GM20431 (cell line): ENCODE measurements around the gene SINHCAF.

Source experiments
- in situ Hi-C: fragments of 300-500 bp; cut with MseI, MboI; formaldehyde crosslinking; loops from one replicate; pipeline ENCODE4 v1.15.0; 2020; ENCODE audit warnings: low sequenced_read_pairs; ENCODE audit not compliant: unreplicated experiment

The SINHCAF gene

DNA sequence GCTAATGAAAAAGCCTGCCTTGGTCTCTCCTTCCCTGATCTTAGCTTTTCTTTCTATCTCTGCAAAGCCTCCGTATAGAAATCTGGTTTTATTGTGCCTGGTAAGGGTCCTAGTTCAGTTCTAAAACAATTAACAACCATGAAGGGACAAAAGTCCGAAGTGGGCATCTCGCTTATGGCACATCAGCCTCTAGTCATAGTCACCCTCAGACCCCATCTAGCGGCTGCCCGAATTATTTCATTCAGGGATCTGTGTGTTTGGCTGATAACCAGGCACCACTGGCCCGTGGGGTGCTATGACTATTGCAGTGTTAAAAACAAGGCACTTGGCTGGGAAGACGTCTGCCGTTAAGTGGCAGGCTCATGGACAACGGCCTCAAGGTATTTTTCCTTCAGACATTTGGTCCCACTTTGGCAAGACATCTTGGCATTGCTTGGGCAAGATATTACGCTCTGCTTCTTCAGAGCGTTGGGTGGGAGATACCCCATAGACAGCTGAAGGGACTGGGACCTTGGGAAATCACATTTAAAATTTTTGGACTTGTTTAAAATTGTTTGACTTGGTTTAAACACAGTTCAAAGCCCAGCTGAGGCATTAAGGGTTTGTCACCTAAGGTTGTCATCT is 87.1 kb downstream of the SINHCAF start:
- in situ Hi-C loops, result loop anchor here (10.0 to 25.0 kb wide), 2 partner anchors 124 to 377 kb away; no protein-coding TSS in a partner anchor

DNA sequence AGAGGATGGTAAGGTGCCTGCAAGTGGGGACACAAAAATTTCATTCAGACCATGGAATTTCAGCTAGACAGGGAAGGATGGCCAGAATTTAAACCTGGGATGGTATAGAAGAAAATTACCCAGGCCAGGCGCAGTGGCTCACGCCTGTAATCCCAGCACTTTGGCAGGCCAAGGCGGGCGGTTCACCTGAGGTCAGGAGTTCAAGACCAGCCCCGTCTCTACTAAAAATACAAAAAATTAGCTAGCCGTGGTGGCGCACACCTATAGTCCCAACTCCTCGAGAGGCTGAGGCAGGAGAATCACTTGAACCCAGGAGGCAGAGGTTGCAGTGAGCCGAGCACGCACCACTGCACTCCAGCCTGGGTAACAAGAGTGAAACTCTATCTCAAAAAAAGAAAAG is 87.6 kb downstream of the SINHCAF start:
- in situ Hi-C loops, result loop anchor here (10.0 to 25.0 kb wide), 2 partner anchors 124 to 376 kb away; no protein-coding TSS in a partner anchor

DNA sequence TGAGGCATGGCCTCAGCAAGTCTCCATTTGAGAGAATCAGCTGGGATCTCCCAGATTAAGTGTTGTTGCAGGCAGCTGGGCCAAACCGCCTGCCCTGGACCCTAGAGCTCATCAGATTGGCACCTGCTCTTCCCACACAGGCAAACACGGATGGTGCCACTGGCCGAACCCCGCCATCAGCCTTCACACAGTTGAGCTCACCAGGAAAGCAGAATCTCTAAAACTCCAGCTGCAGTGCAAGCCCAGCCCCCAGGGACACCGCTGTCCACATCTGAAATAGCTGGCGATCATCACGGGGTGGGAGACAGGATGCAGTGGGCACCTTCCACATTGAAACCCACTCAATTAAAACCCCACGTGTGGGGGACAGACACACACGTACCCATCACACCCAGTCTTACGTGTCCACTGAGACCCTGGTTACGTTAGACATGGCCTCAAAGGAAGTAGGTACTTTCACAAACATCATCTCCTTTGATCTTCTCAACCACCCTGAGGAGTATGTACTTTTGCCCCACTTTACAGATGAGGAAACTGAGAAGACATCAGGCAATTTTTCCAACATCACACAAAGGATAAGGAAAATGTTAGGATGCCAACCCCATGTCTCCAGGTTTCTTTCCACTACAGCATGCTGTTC is 88.8 kb downstream of the SINHCAF start:
- in situ Hi-C loops, result loop anchor here (10.0 to 25.0 kb wide), 2 partner anchors 122 to 375 kb away; no protein-coding TSS in a partner anchor

DNA sequence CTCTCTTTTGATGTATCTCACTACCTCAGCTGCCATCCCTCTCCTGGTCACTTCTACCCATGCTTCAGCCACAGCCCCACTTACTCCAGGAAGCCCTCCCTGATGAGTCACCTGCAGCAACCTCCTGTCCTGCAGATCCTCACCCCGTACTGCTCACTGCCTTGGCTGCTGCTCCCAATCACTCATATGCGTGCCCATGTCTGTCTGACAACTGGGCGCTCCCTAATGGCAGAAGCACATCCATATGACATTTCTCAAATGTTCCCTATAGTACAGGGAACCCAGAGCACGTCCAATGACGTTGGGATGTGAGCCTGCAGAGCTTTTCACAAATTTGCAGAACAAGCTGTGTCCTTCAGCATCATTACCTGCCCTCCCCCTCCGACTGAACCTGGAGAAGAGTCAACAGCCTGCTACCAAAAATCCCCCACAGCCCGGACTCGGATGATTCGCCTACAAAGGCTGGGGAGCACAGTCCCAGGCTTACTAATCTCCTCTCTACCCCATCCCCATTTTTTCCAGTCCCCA is 90.0 kb downstream of the SINHCAF start:
- in situ Hi-C loops, result loop anchor here (10.0 to 25.0 kb wide), 2 partner anchors 121 to 374 kb away; no protein-coding TSS in a partner anchor

DNA sequence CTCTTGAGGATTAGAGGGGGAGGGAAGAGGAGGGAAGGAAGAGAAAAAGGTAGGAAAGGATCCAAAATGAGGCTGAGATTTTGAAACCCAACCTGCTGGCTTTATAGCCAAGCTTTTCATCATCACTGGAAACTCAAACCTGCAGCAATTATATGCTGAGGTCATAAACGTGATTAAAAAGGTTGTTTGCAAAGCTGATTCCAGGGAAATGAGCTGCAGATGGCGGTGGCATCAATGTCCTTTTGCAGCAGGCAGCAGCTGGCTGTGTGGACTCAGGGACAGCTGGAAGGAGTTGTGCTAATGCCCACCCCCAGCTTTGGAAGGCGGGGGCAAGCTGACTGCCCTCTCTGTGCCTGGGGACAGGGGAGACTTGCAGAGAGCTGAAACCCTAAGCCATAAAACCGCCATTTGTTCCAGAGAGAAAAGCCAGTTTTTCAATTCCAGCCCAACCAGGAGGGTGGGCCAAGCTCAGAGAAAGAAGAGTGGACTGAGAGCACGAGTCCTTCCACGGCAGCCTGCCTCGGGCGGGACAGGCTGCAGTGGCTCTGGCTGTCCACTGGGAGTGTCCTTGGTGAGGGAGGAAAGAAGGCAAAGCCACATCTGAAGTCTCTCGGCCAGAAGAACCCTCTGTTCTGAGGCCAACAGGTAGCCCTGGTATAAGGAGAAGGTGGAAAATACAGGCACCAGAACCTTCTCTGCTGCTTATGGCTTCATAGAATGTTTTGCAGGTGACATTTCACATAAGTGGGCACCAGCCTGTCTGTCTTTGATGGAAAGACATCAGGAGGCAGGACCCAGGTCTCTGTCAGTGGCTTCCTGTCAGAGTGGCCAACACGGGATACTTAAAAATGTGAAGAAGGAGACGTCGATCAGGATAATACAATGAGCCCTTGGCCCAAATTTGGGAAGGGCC is 90.7 kb downstream of the SINHCAF start:
- in situ Hi-C loops, result loop anchor here (10.0 to 25.0 kb wide), 2 partner anchors 120 to 373 kb away; no protein-coding TSS in a partner anchor

DNA sequence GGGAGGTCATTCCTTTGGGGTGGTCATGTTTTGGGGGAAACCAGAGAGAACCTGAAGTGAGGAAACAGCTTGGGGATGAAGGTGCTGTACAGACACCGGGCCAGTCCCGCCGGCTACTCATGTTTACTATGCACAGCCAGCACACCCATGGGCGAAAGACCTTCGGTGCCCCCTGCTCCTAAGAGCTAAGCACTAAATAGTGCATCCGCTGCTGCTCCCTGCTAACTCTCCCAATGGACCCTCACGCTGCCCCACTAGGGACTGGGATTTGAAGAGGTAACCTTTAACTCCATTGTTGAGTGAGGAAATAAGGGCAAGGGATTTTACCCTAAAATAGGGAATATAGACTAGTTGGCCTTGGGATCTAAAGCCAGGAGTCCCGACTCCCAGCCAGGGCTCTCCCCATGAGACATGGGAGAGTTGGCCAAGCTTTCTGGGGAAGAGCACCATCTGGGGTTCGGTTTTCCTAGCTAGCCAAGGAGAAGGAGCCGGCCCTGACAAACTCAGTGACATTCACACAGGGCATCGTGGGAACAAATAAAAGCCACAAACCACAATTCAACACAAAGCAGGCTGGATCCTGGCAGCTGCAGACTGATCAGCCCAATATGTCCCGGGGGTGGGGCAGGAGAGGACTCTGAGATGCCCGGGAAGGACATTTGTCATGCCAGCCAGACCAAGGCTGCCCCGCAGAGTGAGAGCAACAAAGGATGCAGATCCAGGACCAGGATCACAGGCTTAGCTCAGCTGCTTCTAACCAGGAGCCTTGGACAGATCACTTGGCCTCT is 91.7 kb downstream of the SINHCAF start:
- in situ Hi-C loops, result loop anchor here (10.0 to 25.0 kb wide), 2 partner anchors 119 to 372 kb away; no protein-coding TSS in a partner anchor

DNA sequence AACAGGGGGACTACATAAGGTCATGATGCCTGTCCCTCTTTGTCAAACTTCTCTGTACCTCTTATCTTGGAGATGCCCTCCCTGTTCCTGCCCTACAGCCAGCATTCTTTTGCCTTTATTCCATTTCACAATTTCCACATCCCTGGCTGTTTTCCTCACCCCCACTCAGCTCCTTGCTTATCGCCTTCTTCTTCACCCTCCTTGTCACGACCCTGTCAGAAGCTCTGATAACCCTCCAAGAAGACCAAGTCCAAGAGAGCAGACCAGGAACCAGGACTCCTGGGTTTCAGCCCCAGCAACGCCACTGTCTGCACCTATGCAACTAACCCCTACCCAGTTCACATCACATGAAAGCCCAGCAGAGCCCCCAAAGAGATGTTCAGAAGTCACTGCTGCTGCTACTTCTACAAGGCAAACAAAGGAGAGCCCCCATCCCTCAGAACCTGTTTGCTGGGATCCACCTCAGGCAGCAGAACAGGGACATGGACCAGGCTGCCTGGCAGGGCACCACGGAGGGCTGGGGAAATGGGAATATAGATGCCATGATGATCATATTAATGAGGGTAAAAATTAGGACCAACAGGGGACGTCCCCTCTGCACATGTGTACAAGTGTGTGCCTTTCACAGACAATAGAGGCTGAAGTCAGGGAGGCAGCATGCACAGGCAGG is 92.8 kb downstream of the SINHCAF start:
- in situ Hi-C loops, result loop anchor here (10.0 to 25.0 kb wide), 2 partner anchors 118 to 371 kb away; no protein-coding TSS in a partner anchor

DNA sequence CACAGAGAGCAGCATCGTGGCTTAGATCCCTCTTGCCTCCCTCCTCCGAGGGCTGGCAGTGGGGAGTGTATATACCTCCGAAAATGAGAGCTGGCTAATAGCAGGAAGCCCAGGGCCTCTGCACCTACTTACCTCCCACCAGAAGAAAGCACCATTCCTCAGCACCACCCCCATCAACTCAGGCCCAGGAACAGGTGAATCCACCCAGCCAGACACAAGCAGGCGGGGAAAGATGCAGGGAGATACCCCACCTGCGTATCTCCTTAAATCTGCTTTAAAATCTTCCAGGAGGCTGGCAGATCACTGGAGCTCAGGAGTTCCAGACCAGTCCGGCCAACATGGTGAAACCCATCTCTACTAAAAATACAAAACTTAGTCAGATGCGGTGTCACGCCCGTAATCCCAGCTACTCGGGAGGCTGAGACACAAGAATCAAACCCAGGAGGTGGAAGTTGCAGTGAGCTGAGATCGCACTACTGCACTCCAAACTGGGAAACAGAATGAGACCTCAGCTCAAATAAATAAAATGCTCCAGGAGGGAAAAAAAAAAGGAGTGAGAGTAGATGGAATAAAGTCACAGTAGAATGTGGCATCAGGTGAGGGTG is 93.5 kb downstream of the SINHCAF start:
- in situ Hi-C loops, result loop anchor here (10.0 to 25.0 kb wide), 2 partner anchors 118 to 370 kb away; no protein-coding TSS in a partner anchor

DNA sequence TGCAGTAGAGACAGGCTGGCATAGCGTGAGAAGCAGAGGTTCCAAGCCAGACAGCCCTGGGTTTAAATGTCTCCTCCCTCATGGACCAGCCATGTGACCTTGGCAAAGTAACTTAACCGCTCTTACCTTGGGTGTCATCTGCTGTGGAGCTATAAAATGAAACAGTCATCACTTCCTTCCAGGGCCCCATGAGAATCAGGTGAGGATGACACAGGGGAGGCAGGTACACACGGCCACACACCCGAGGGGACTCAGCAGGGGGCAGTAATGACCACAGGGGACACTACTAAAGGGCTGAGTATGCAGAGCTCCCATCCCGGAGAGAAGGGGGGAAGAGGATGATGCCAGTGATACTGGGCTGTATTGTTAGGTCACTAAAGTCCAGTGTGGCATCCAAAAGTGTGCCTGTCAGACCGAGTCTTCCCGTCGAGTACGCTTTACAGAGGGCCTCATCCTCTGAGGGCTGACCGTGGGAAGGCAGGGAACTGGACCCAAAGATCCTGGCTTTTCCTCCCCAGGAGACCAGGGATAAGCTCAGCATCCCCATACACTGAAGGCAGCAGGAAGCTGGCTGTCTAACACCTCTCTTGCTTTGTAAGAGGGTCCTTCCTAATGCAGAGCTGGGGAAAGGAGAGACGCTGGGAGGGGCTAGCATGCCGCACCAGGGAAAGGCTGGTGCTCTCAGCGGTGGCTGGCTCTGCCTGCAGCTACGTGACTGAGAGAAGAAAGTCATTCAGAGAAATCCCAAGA is 94.2 kb downstream of the SINHCAF start:
- in situ Hi-C loops, result loop anchor here (10.0 to 25.0 kb wide), 2 partner anchors 117 to 369 kb away; no protein-coding TSS in a partner anchor
